HL-60 (cell line): ENCODE data around the gene ARHGAP26.

Experiments
- DNase-seq, 2 experiments: peaks; one replicate each; pipeline ENCODE4 v3.0.0-alpha.2; 2010 to 2020; ENCODE audit warnings: low read depth in 1 of 2, low spot score in 1 of 2
- H3K27ac ChIP-seq: fragments of 250-450 bp; sonication (Bioruptor Pico); replicated peaks from 2 replicates; pipeline ENCODE4 v1.5.1; 2020; ENCODE audit warnings: mild to moderate bottlenecking, moderate library complexity
- H3K27me3 ChIP-seq: fragments of 250-450 bp; sonication (Bioruptor Pico); 2 replicates; pipeline ENCODE4 v1.5.1; 2021; ENCODE audit warnings: mild to moderate bottlenecking, moderate library complexity; ENCODE audit not compliant: insufficient read depth, poor library complexity, severe bottlenecking
- H3K4me3 ChIP-seq: replicated peaks from 2 replicates; pipeline ENCODE4 v1.5.1; 2011; ENCODE audit warnings: mild to moderate bottlenecking, control low read depth, low read length; ENCODE audit not compliant: insufficient read depth
- GABPA ChIP-seq: IDR thresholded peaks from 2 replicates; pipeline ENCODE4 v1.6.1; 2012; ENCODE audit warnings: low read depth
- POLR2AphosphoS5 ChIP-seq: IDR thresholded peaks from 2 replicates; pipeline ENCODE4 v1.6.1; 2012; ENCODE audit warnings: low read depth
- SPI1 ChIP-seq: IDR thresholded peaks from 2 replicates; pipeline ENCODE4 v1.6.1; 2012; ENCODE audit warnings: low read depth, mild to moderate bottlenecking, borderline replicate concordance
- TF ChIP-seq, protein P1 (sequence below): IDR thresholded peaks from one replicate; pipeline ENCODE4 v1.5.1; 2011; ENCODE audit warnings: low read length, control low read depth, inconsistent platforms; ENCODE audit not compliant: insufficient read depth
- TF ChIP-seq, protein P2 (sequence below): IDR thresholded peaks from 2 replicates; pipeline ENCODE4 v1.6.1; 2012; ENCODE audit warnings: low read depth; ENCODE audit not compliant: insufficient replicate concordance

The ARHGAP26 gene

DNA sequence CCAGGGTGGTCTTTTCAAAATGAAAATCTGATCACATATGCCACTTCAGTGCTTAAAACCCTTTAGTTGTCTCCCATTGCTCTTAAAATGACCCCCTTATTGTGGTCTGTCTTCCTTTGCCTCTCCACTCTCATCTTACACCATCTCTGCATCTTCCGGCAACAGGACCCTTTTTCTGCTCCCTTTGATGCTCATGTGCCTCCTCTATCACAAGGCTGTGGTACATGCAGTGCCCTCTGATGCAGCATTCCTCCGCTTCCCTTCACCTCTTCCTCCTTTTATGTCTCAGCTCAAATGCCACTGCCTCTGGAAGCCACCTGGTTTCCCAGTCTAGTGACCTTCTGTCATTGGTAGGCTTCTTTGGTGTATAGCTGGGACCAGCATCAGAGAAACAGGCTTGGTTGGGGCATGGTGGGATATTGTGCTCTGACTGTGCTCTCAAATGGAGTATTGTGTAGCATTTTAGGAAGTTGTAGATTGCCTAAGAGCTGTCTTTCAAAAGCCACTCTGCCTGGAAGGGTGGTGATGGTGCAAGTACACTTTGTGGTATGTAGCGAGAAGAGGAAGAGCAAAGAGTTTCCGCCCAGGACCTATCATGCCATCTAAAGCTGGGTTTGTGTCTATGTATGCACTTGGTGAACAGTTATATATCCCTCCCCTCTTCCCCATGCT lies 28.1 kb downstream of the ARHGAP26 start:
- H3K27me3 ChIP-seq: no peaks in the 10 kb centered on the region
- peak; percentile 97 for TF ChIP-seq POLR2AphosphoS5
- TF ChIP-seq, protein P1, sequence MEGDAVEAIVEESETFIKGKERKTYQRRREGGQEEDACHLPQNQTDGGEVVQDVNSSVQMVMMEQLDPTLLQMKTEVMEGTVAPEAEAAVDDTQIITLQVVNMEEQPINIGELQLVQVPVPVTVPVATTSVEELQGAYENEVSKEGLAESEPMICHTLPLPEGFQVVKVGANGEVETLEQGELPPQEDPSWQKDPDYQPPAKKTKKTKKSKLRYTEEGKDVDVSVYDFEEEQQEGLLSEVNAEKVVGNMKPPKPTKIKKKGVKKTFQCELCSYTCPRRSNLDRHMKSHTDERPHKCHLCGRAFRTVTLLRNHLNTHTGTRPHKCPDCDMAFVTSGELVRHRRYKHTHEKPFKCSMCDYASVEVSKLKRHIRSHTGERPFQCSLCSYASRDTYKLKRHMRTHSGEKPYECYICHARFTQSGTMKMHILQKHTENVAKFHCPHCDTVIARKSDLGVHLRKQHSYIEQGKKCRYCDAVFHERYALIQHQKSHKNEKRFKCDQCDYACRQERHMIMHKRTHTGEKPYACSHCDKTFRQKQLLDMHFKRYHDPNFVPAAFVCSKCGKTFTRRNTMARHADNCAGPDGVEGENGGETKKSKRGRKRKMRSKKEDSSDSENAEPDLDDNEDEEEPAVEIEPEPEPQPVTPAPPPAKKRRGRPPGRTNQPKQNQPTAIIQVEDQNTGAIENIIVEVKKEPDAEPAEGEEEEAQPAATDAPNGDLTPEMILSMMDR: no peak
- no peak for TF ChIP-seq GABPA
- TF ChIP-seq, protein P2, sequence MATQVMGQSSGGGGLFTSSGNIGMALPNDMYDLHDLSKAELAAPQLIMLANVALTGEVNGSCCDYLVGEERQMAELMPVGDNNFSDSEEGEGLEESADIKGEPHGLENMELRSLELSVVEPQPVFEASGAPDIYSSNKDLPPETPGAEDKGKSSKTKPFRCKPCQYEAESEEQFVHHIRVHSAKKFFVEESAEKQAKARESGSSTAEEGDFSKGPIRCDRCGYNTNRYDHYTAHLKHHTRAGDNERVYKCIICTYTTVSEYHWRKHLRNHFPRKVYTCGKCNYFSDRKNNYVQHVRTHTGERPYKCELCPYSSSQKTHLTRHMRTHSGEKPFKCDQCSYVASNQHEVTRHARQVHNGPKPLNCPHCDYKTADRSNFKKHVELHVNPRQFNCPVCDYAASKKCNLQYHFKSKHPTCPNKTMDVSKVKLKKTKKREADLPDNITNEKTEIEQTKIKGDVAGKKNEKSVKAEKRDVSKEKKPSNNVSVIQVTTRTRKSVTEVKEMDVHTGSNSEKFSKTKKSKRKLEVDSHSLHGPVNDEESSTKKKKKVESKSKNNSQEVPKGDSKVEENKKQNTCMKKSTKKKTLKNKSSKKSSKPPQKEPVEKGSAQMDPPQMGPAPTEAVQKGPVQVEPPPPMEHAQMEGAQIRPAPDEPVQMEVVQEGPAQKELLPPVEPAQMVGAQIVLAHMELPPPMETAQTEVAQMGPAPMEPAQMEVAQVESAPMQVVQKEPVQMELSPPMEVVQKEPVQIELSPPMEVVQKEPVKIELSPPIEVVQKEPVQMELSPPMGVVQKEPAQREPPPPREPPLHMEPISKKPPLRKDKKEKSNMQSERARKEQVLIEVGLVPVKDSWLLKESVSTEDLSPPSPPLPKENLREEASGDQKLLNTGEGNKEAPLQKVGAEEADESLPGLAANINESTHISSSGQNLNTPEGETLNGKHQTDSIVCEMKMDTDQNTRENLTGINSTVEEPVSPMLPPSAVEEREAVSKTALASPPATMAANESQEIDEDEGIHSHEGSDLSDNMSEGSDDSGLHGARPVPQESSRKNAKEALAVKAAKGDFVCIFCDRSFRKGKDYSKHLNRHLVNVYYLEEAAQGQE: peak; percentile 38
- peak; percentile 97 for TF ChIP-seq SPI1

DNA sequence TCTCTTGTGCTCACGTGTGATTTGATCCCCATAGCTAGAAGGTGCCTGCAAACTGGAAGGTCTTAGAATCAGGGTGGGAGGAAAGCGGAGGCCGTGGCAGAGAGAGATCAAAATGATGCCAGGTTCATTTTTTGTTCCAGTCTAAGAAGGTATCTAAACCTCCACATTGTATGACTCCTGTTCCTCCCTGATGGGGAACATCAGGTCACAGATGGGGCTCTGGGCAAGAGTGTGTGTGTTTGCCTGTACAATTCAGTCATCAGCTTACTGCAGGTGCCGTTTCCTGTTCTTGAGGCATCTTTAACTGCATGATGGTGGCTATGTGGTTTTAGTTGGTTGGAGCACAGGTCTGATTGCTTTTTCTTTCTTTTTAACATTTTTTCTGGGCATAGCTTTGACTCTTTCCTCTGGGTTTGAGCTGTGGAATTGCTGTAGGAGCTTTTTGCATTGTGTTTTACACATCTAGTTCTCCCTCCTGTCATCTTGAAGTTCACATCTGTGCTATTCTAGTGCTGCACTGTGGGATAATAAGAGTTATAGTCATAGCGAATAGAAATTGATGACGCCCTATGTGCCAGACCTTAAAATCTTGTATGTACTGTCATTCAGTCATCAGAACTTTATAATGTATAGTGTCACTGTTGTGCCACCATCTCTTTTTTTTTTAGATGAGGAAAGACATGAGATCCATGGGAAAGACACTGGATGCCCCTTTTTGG lies 30.8 kb downstream of the ARHGAP26 start:
- H3K27ac ChIP-seq: peak overlapping the region; percentile 88
- no peak overlapping the region for H3K4me3 ChIP-seq
- H3K27me3 ChIP-seq: no peaks in the 10 kb centered on the region
- TF ChIP-seq POLR2AphosphoS5 (no peak; the same call in 1 of the 2 replicates), GABPA (no peak), SPI1 (peak; percentile 36; the same call in 1 of the 2 replicates)
- TF ChIP-seq, protein P2: no peak
- TF ChIP-seq, protein P1: no peak
- DNase-seq: peak in 1 of 2 experiments; percentile 70

More for the DNA sequence above, 28.1 kb downstream of the ARHGAP26 start:
- peak overlapping the region; percentile 88 for H3K27ac ChIP-seq
- H3K4me3 ChIP-seq: no peak overlapping the region
- DNase-seq: peak; percentile 98

DNA sequence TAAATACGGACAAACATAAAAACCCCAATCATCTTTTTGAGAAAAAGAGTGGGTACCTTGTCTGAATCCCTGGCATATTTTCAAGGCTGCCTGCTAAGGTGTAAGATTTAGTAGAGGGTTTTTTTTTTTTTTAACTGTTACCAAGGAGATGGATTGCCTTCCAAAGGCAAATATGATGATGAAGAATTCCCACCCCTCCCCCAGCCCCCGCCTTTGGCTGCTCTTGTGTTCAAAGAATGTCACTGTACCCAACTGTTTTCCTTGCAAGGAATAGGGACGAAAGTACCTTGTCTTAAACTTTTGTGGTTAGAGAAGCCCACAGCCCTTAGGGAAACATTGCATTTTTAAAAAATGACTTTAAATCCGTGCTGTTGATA lies 31.3 kb downstream of the ARHGAP26 start:
- TF ChIP-seq, protein P2: no peak
- TF ChIP-seq SPI1 (no peak), POLR2AphosphoS5 (no peak)
- TF ChIP-seq, protein P1: no peak
- Histone ChIP-seq H3K27ac (peak overlapping the region; percentile 88), H3K27me3 (no peaks in the 10 kb centered on the region), H3K4me3 (no peak overlapping the region)
- DNase-seq: no peak
